ENCODE data around the gene PPARA. TPM values are rescaled to one million over a fixed set of nuclear protein-coding genes. Genes with fewer than 3 reads are reported as not detected.

PPARA gene
- total and polyA plus RNA-seq, 2 donors (not counting 3 experiments of a cell fraction or from before 2014, with no cell fraction given): 3.1 to 10.7 TPM

DNA sequence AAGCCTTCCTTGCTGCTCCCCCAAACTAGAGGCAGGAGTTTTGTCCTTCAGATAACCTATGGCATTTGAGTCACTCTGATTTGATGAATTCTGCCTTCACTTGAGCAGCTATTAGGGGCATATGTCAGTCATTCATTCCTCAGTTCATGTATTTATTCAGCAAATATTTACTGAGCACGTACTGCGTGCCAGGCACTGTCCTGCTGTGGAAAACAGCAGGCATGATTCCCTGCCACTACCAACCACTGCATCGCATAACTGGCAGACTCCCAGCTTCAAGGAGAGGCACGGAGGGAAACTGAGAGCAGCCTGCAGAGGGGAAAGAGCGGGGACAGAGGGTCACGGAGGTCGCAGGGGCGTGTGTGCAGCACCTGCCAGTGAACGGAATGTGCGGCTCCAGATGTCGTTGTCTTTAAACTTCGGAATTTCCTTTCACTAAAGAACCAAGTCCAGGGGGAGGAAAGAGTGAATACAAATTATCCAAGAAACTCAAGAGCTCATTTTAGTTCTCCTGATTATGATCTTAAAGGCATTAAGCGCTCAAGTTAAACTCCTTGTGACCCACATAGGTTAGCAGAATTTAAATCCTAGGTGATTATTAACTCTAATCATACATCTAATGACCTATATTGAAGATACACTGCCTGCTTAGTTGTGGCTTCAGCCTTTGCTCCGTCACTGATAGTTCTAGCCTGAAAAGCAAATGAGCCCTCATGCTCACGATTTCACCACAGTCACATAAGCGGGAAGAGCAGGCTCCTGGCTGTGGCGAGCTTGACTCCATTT is 12.6 kb downstream of the PPARA start:
- H3K27me3 ChIP-seq (ENCODE audit: control insufficient read depth in 2 of 2, insufficient read depth in 2 of 2, low read length in 2 of 2): no peaks in the 10 kb centered on the region
- no peak overlapping the region for H3K27ac ChIP-seq (ENCODE audit: insufficient read depth, low read depth, low read length)
- no peak overlapping the region for H3K4me2 ChIP-seq (ENCODE audit: insufficient read depth, low read length)
- intact Hi-C loops (cut with micrococcal nuclease) (no loop called here), dilution Hi-C loops (cut with MboI; ENCODE audit: extremely low pct_ligation_motif_present, low sequenced_read_pairs) (no loop called here)
- no peaks in the 10 kb centered on the region for H3K79me2 ChIP-seq (ENCODE audit: control insufficient read depth, insufficient read depth, low read length)
- H3K9ac ChIP-seq (replicated peaks; ENCODE audit: extremely low read depth, insufficient read depth, low read length): no peak overlapping the region
- ChIA-PET POLR2A (no interaction called here), CTCF (no interaction called here)
- no peaks in the 10 kb centered on the region for H3K9me3 ChIP-seq (replicated peaks; ENCODE audit: control insufficient read depth, insufficient read depth, low read length)
- no peaks in the 10 kb centered on the region for H3K4me1 ChIP-seq (ENCODE audit: control insufficient read depth, extremely low read depth, insufficient read depth, low read length)
- DNase-seq (ENCODE audit: low read depth, low spot score) (no peak), FAIRE-seq (no peak)
- H3K36me3 ChIP-seq (ENCODE audit: control insufficient read depth in 2 of 2, extremely low read depth in 1 of 2, insufficient read depth in 2 of 2, low read length in 2 of 2): no peaks in the 10 kb centered on the region
- H3K4me3 ChIP-seq (replicated peaks in 1 of 3; ENCODE audit: insufficient read depth in 1 of 3, low read depth in 1 of 3, low read length in 3 of 3): no peak overlapping the region
- BruUV-seq (replicated peaks): no TSS peak
- no peaks in the 10 kb centered on the region for H4K20me1 ChIP-seq (replicated peaks; ENCODE audit: control insufficient read depth, extremely low read depth, insufficient read depth, low read length)
- no peak for TF ChIP-seq EZH2 (IDR thresholded peaks at IDR 0.05; ENCODE audit: borderline replicate concordance, low read depth, low read length, severe bottlenecking)
- TF ChIP-seq JUN (IDR thresholded peaks at IDR 0.05; ENCODE audit: borderline replicate concordance, insufficient read depth, insufficient read length, low read depth): no peak
- TF ChIP-seq FOS (IDR thresholded peaks at IDR 0.05; ENCODE audit: borderline replicate concordance, insufficient read depth, low read length): no peak
- TF ChIP-seq MYC (IDR thresholded peaks at IDR 0.05; ENCODE audit: low read depth, low read length): no peak
- no peak for TF ChIP-seq POLR2A (IDR thresholded peaks at IDR 0.05; ENCODE audit: low read depth, low read length)
- TF ChIP-seq, protein P1, sequence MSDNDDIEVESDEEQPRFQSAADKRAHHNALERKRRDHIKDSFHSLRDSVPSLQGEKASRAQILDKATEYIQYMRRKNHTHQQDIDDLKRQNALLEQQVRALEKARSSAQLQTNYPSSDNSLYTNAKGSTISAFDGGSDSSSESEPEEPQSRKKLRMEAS (IDR thresholded peaks at IDR 0.05; ENCODE audit: insufficient read depth, insufficient read length): no peak
- TF ChIP-seq, protein P2, sequence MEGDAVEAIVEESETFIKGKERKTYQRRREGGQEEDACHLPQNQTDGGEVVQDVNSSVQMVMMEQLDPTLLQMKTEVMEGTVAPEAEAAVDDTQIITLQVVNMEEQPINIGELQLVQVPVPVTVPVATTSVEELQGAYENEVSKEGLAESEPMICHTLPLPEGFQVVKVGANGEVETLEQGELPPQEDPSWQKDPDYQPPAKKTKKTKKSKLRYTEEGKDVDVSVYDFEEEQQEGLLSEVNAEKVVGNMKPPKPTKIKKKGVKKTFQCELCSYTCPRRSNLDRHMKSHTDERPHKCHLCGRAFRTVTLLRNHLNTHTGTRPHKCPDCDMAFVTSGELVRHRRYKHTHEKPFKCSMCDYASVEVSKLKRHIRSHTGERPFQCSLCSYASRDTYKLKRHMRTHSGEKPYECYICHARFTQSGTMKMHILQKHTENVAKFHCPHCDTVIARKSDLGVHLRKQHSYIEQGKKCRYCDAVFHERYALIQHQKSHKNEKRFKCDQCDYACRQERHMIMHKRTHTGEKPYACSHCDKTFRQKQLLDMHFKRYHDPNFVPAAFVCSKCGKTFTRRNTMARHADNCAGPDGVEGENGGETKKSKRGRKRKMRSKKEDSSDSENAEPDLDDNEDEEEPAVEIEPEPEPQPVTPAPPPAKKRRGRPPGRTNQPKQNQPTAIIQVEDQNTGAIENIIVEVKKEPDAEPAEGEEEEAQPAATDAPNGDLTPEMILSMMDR (IDR thresholded peaks at IDR 0.05; ENCODE audit: extremely low read depth in 1 of 2, insufficient read depth in 1 of 2, low read depth in 1 of 2, low read length in 2 of 2): no peak
- TF ChIP-seq GATA2 (IDR thresholded peaks at IDR 0.05; ENCODE audit: insufficient read depth, insufficient read length, low read depth, low read length): no peak
- no peak for TF ChIP-seq POLR2AphosphoS5 (IDR thresholded peaks at IDR 0.05; ENCODE audit: insufficient read depth, low read depth, low read length)
- no peak overlapping the region for H2AFZ ChIP-seq (ENCODE audit: low read depth, low read length)
- H3K9me1 ChIP-seq (replicated peaks; ENCODE audit: control insufficient read depth, extremely low read depth, insufficient read depth, low read length): no peaks in the 10 kb centered on the region
